ENCODE data around the gene FBXL16. TPM values are rescaled to one million over a fixed set of nuclear protein-coding genes. Genes with fewer than 3 reads are reported as not detected.
"Not testable (repeated sequence)": the region's sequence is repeated elsewhere in the genome, so short reads cannot be mapped to it uniquely, and the experiment has no call there.

The FBXL16 gene
- total RNA-seq, result 10 to 100 TPM; 15.9 to 21.8 TPM

- Mint-ChIP-seq H3K36me3 (no peaks in the 10 kb centered on the region), H3K4me1 (no peaks in the 10 kb centered on the region), H3K4me3 (no peak within 1 kb of the TSS), H3K9me3 (no peaks in the 10 kb centered on the region), H3K27ac (no peak within 1 kb of the TSS), H3K27me3 (peaks cover 45% of the 10 kb centered on the region)
- POLR2A ChIA-PET, result interaction anchor here (1.3 kb wide), 1 partner anchor 10 kb away, joined by 3 read pairs; no protein-coding TSS in a partner anchor
- ATAC-seq (ENCODE audit: low read depth) (no peak), DNase-seq (no peak)
Measured at GRCh38 chr16:705431-706188, at the start of gene FBXL16. Gene FBXL16 (minus strand): TSS chr16:705801. CDS start chr16:697405, 8,396 bp downstream.

GRCh38 chr16:754656-755055, 49.1 kb upstream of the FBXL16 start:
- no peaks in the 10 kb centered on the region for H3K36me3 Mint-ChIP-seq
- peaks cover 7% of the 10 kb centered on the region for H3K4me1 Mint-ChIP-seq
- no peak overlapping the region for H3K27ac Mint-ChIP-seq
- H3K4me3 Mint-ChIP-seq, result no peak overlapping the region
- POLR2A ChIA-PET, result interaction anchor here (0.8 to 1.0 kb wide), 2 partner anchors 12 to 14 kb away, joined by 3 to 5 read pairs; partner anchors contain the start of gene CIAO3
- no peaks in the 10 kb centered on the region for H3K9me3 Mint-ChIP-seq
- ATAC-seq (ENCODE audit: low read depth) (peak; percentile 45), DNase-seq (no peak)
- peaks cover 7% of the 10 kb centered on the region for H3K27me3 Mint-ChIP-seq

GRCh38 chr16:754121-754607, 48.6 kb upstream of the FBXL16 start:
- POLR2A ChIA-PET, result interaction anchor here (0.7 to 1.0 kb wide), 2 partner anchors 11 to 35 kb away, joined by 3 read pairs; no protein-coding TSS in a partner anchor
- not testable (repeated sequence) for H3K9me3 Mint-ChIP-seq; H3K36me3 Mint-ChIP-seq; H3K27ac Mint-ChIP-seq; H3K27me3 Mint-ChIP-seq; H3K4me1 Mint-ChIP-seq; H3K4me3 Mint-ChIP-seq; DNase-seq; ATAC-seq (ENCODE audit: low read depth)

- Mint-ChIP-seq H3K27ac (no peak overlapping the region), H3K4me3 (no peak overlapping the region), H3K4me1 (peaks cover 2% of the 10 kb centered on the region), H3K36me3 (no peaks in the 10 kb centered on the region), H3K27me3 (peaks cover 7% of the 10 kb centered on the region), H3K9me3 (no peaks in the 10 kb centered on the region)
- POLR2A ChIA-PET, result no interaction called here
- DNase-seq (no peak), ATAC-seq (ENCODE audit: low read depth) (no peak)
Measured at GRCh38 chr16:752007-752312, 46.4 kb upstream of the FBXL16 start.

GRCh38 chr16:751152-752006, 45.8 kb upstream of the FBXL16 start:
- H3K9me3 Mint-ChIP-seq, result no peaks in the 10 kb centered on the region
- no peak overlapping the region for H3K27ac Mint-ChIP-seq
- peaks cover 2% of the 10 kb centered on the region for H3K4me1 Mint-ChIP-seq
- peaks cover 4% of the 10 kb centered on the region for H3K27me3 Mint-ChIP-seq
- ATAC-seq (ENCODE audit: low read depth) (no peak), DNase-seq (no peak)
- POLR2A ChIA-PET, result no interaction called here
- H3K36me3 Mint-ChIP-seq, result no peaks in the 10 kb centered on the region
- no peak overlapping the region for H3K4me3 Mint-ChIP-seq

- Mint-ChIP-seq H3K9me3 (no peaks in the 10 kb centered on the region), H3K36me3 (no peaks in the 10 kb centered on the region), H3K27me3 (peaks cover 2% of the 10 kb centered on the region), H3K27ac (no peak overlapping the region), H3K4me1 (peaks cover 2% of the 10 kb centered on the region), H3K4me3 (no peak overlapping the region)
- no peak for DNase-seq
- no peak for ATAC-seq (ENCODE audit: low read depth)
- POLR2A ChIA-PET, result interaction anchor here (0.8 kb wide), 1 partner anchor 13 kb away, joined by 3 read pairs; no protein-coding TSS in a partner anchor
Measured at GRCh38 chr16:750485-750884, 44.9 kb upstream of the FBXL16 start.

- H3K27ac Mint-ChIP-seq, result no peak overlapping the region
- POLR2A ChIA-PET, result interaction anchor here (1.2 kb wide), 1 partner anchor 8 kb away, joined by 3 read pairs; the partner anchor contains the start of gene CIAO3
- DNase-seq (no peak), ATAC-seq (ENCODE audit: low read depth) (no peak)
- no peaks in the 10 kb centered on the region for H3K9me3 Mint-ChIP-seq
- no peaks in the 10 kb centered on the region for H3K4me1 Mint-ChIP-seq
- H3K4me3 Mint-ChIP-seq, result no peak overlapping the region
- H3K27me3 Mint-ChIP-seq, result no peaks in the 10 kb centered on the region
- H3K36me3 Mint-ChIP-seq, result no peaks in the 10 kb centered on the region
Measured at GRCh38 chr16:749010-749409, 43.4 kb upstream of the FBXL16 start.

- DNase-seq, result no peak
- H3K27ac Mint-ChIP-seq, result no peak overlapping the region
- H3K36me3 Mint-ChIP-seq, result no peaks in the 10 kb centered on the region
- no peaks in the 10 kb centered on the region for H3K27me3 Mint-ChIP-seq
- POLR2A ChIA-PET, result no interaction called here
- ATAC-seq (ENCODE audit: low read depth), result no peak
- H3K4me1 Mint-ChIP-seq, result no peaks in the 10 kb centered on the region
- no peaks in the 10 kb centered on the region for H3K9me3 Mint-ChIP-seq
- H3K4me3 Mint-ChIP-seq, result no peak overlapping the region
Measured at GRCh38 chr16:747978-748746, 42.6 kb upstream of the FBXL16 start.

- DNase-seq (no peak), ATAC-seq (ENCODE audit: low read depth) (no peak)
- Mint-ChIP-seq H3K4me1 (no peaks in the 10 kb centered on the region), H3K27ac (no peak overlapping the region), H3K4me3 (no peak overlapping the region), H3K27me3 (no peaks in the 10 kb centered on the region), H3K36me3 (no peaks in the 10 kb centered on the region), H3K9me3 (no peaks in the 10 kb centered on the region)
- POLR2A ChIA-PET, result no interaction called here
Measured at GRCh38 chr16:746637-747036, 41.0 kb upstream of the FBXL16 start.

GRCh38 chr16:745739-746138, 40.1 kb upstream of the FBXL16 start:
- no peaks in the 10 kb centered on the region for H3K27me3 Mint-ChIP-seq
- no peaks in the 10 kb centered on the region for H3K36me3 Mint-ChIP-seq
- no peak overlapping the region for H3K27ac Mint-ChIP-seq
- no peaks in the 10 kb centered on the region for H3K4me1 Mint-ChIP-seq
- ATAC-seq (ENCODE audit: low read depth) (peak; percentile 26), DNase-seq (peak; percentile 45)
- POLR2A ChIA-PET, result no interaction called here
- no peak overlapping the region for H3K4me3 Mint-ChIP-seq
- H3K9me3 Mint-ChIP-seq, result no peaks in the 10 kb centered on the region

- no peaks in the 10 kb centered on the region for H3K36me3 Mint-ChIP-seq
- peaks cover 4% of the 10 kb centered on the region for H3K4me1 Mint-ChIP-seq
- no peaks in the 10 kb centered on the region for H3K27me3 Mint-ChIP-seq
- ATAC-seq (ENCODE audit: low read depth) (no peak), DNase-seq (peak; percentile 34)
- H3K27ac Mint-ChIP-seq, result no peak overlapping the region
- H3K9me3 Mint-ChIP-seq, result no peaks in the 10 kb centered on the region
- no peak overlapping the region for H3K4me3 Mint-ChIP-seq
- POLR2A ChIA-PET, result interaction anchor here (1.1 kb wide), 1 partner anchor 30 kb away, joined by 7 read pairs; no protein-coding TSS in a partner anchor
Measured at GRCh38 chr16:743794-744500, 38.3 kb upstream of the FBXL16 start.

- not testable (repeated sequence) for H3K4me1 Mint-ChIP-seq; H3K9me3 Mint-ChIP-seq; ATAC-seq (ENCODE audit: low read depth); H3K27me3 Mint-ChIP-seq; DNase-seq; H3K36me3 Mint-ChIP-seq; H3K27ac Mint-ChIP-seq; H3K4me3 Mint-ChIP-seq
- POLR2A ChIA-PET, result interaction anchor here (0.6 to 1.2 kb wide), 3 partner anchors 11 to 162 kb away, joined by 3 to 7 read pairs (median 3); no protein-coding TSS in a partner anchor
Measured at GRCh38 chr16:742894-743293, 37.3 kb upstream of the FBXL16 start.
